Liver (tissue), 9 donors: ENCODE measurements around the gene RIPOR1. TPM values are rescaled to one million over a fixed set of nuclear protein-coding genes. Genes with fewer than 3 reads are reported as not detected.

ENCODE experiments used
- DNase-seq: peaks from one replicate; pipeline ENCODE4 v3.0.0-alpha.2; 2017; ENCODE audit warnings: low spot score
- H3K27ac ChIP-seq, 2 donors: one replicate each; pipeline ENCODE4 v1.7.0; 2013; ENCODE audit warnings: inconsistent platforms in 2 of 2, low read length in 2 of 2, control low read depth in 1 of 2, low read depth in 1 of 2, mild to moderate bottlenecking in 1 of 2
- H3K27me3 ChIP-seq, 4 donors: one replicate each; pipeline versions ENCODE4 v1.6.1 to v1.7.0; 2013; ENCODE audit warnings: low read length in 3 of 4, inconsistent platforms in 1 of 4, mild to moderate bottlenecking in 1 of 4, moderate library complexity in 1 of 4; ENCODE audit not compliant: control insufficient read depth in 4 of 4, insufficient read depth in 4 of 4
- H3K36me3 ChIP-seq, 4 donors: one replicate each; pipeline versions ENCODE4 v1.6.1 to v1.7.0; 2013; ENCODE audit warnings: low read length in 3 of 4, mild to moderate bottlenecking in 3 of 4, low read depth in 1 of 4, moderate library complexity in 1 of 4; ENCODE audit not compliant: control insufficient read depth in 4 of 4, insufficient read depth in 3 of 4
- H3K4me1 ChIP-seq, 4 donors: one replicate each; pipeline versions ENCODE4 v1.6.1 to v1.7.0; 2013; ENCODE audit warnings: low read length in 3 of 4, mild to moderate bottlenecking in 3 of 4, moderate library complexity in 1 of 4; ENCODE audit not compliant: control insufficient read depth in 4 of 4, insufficient read depth in 4 of 4
- H3K4me3 ChIP-seq, 3 donors: one replicate each; pipeline versions ENCODE4 v1.6.1 to v1.7.0; 2013; ENCODE audit warnings: low read length in 3 of 3, control low read depth in 1 of 3, low read depth in 1 of 3, mild to moderate bottlenecking in 1 of 3
- H3K9ac ChIP-seq, 2 donors: one replicate each; pipeline ENCODE4 v1.7.0; 2013; ENCODE audit warnings: low read length in 2 of 2, mild to moderate bottlenecking in 2 of 2, moderate library complexity in 2 of 2, control low read depth in 1 of 2, low read depth in 1 of 2
- H3K9me3 ChIP-seq, 4 donors: one replicate each; pipeline versions ENCODE4 v1.6.1 to v1.7.0; 2013; ENCODE audit warnings: low read length in 3 of 4; ENCODE audit not compliant: control insufficient read depth in 4 of 4
- ATF3 ChIP-seq: IDR thresholded peaks from 2 replicates; pipeline ENCODE4 v1.6.1; 2016; ENCODE audit warnings: antibody characterized with exemption
- EGR1 ChIP-seq, 2 donors: IDR thresholded peaks; 2 replicates each; pipeline ENCODE4 v1.6.1; 2016 to 2018; ENCODE audit warnings: antibody characterized with exemption in 2 of 2, low read depth in 2 of 2
- FOXA2 ChIP-seq: IDR thresholded peaks from 2 replicates; pipeline ENCODE4 v1.6.1; 2016; ENCODE audit warnings: antibody characterized with exemption
- GABPA ChIP-seq, 2 donors: IDR thresholded peaks in 1 of 2; conservative IDR thresholded peaks in 1 of 2; 2 replicates each; pipeline ENCODE4 v1.6.1; 2016; ENCODE audit warnings: antibody characterized with exemption in 2 of 2, mild to moderate bottlenecking in 1 of 2, moderate library complexity in 1 of 2
- HNF4A ChIP-seq, 2 donors: conservative IDR thresholded peaks; 2 replicates each; pipeline ENCODE4 v1.6.1; 2016; ENCODE audit warnings: antibody characterized with exemption in 2 of 2, mild to moderate bottlenecking in 2 of 2
- HNF4G ChIP-seq: IDR thresholded peaks from 2 replicates; pipeline ENCODE4 v1.6.1; 2016; ENCODE audit warnings: antibody characterized with exemption
- JUND ChIP-seq, 2 donors: IDR thresholded peaks; 2 replicates each; pipeline ENCODE4 v1.6.1; 2016; ENCODE audit warnings: antibody characterized with exemption in 2 of 2
- MAX ChIP-seq: IDR thresholded peaks from 2 replicates; pipeline ENCODE4 v1.6.1; 2016; ENCODE audit warnings: antibody characterized with exemption
- NR2F2 ChIP-seq: IDR thresholded peaks from 2 replicates; pipeline ENCODE4 v1.6.1; 2016; ENCODE audit warnings: antibody characterized with exemption
- RAD21 ChIP-seq, 2 donors: IDR thresholded peaks; 2 replicates each; pipeline ENCODE4 v1.6.1; 2016; ENCODE audit warnings: antibody characterized with exemption in 2 of 2, mild to moderate bottlenecking in 2 of 2
- RXRA ChIP-seq, 2 donors: IDR thresholded peaks; 2 replicates each; pipeline ENCODE4 v1.6.1; 2017 to 2018; ENCODE audit warnings: antibody characterized with exemption in 2 of 2, mild to moderate bottlenecking in 1 of 2
- SP1 ChIP-seq: IDR thresholded peaks from 2 replicates; pipeline ENCODE4 v1.6.1; 2018; ENCODE audit warnings: antibody characterized with exemption, mild to moderate bottlenecking
- TAF1 ChIP-seq: conservative IDR thresholded peaks from 2 replicates; pipeline ENCODE4 v1.6.1; 2016; ENCODE audit warnings: antibody characterized with exemption, mild to moderate bottlenecking
- YY1 ChIP-seq: IDR thresholded peaks from 2 replicates; pipeline ENCODE4 v1.6.1; 2016; ENCODE audit warnings: antibody characterized with exemption, mild to moderate bottlenecking
- WGBS: extraction: QIAGEN DNeasy Blood & Tissue Kit; methylation state at CpG from one replicate; pipeline ENCODE4 v1.1.7; 2013; 5-methylcytosine and 5-hydroxymethylcytosine counted together
- polyA plus RNA-seq, 2 donors: library from polyadenylated mRNA; stranded (reverse) in 1 of 2; unstranded in 1 of 2; fragments of 200-250 nt in 1 of 2; fragments of >200 nt in 1 of 2; fragmentation: Nextera tagmentation in 1 of 2; extraction: Ambion mirVana in 1 of 2; gene quantifications; one replicate each; pipeline versions ENCODE4 v1.2.1 to v1.2.3, GENCODE V29; 2013 to 2015
- total RNA-seq, 2 donors: library from RNA; depleted of rRNA; stranded (reverse); fragments of >200 nt; gene quantifications; one replicate each; pipeline ENCODE4 v1.2.3, GENCODE V29; 2014
- TF ChIP-seq, protein P1 (sequence below): IDR thresholded peaks from 2 replicates; pipeline ENCODE4 v1.6.1; 2016; ENCODE audit warnings: antibody characterized with exemption, mild to moderate bottlenecking
- TF ChIP-seq, protein P2 (sequence below): fragments of 150-350 bp; IDR thresholded peaks from 2 replicates; pipeline ENCODE4 v1.5.1; 2017; ENCODE audit warnings: improper control_type of control experiment, low read depth, low read length; ENCODE audit not compliant: missing input control
- TF ChIP-seq, protein P3 (sequence below): IDR thresholded peaks from 2 replicates; pipeline ENCODE4 v1.6.1; 2016; ENCODE audit warnings: antibody characterized with exemption
- donor health status: healthy.
- donor health status: healthy.
- donor health status: healthy.
- donor health status: healthy.
- donor health status: healthy.

RIPOR1 gene
- total and polyA plus RNA-seq, 4 donors: 7.6 to 25.2 (median 15.3) TPM

DNA sequence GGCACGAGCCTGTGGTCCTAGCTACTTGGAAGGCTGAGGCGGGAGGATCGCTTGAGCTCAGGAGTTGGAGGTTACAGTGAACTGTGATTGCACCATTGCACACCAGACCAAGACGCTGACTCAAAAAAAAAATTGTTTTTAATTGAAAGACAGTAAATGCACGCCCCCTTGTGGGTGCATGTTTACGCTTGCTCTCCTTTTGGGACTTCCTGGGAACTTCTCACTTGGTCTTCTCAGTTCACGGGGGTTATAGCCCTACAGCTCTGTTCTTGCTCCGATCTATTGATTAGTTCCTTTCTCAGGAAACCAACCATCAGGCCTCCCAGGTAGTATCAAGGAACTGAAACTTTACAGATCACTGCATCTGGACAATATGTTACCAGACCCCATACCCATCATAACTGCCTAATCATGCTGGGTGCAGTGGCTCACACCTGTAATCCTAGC, 14.2 kb upstream of the RIPOR1 start:
- H3K9me3 ChIP-seq: no peaks in the 10 kb centered on the region
- peak; percentile 72 for DNase-seq
- whole genome bisulfite sequencing: 9% methylated on average over 8 of the region's 8 CpGs
- no peak overlapping the region for H3K4me3 ChIP-seq
- no peaks in the 10 kb centered on the region for H3K36me3 ChIP-seq
- H3K27ac ChIP-seq: no peak overlapping the region
- H3K9ac ChIP-seq: no peak overlapping the region
- H3K4me1 ChIP-seq: no peaks in the 10 kb centered on the region
- TF ChIP-seq RXRA (IDR thresholded peaks at IDR 0.05) (peak in 1 of 2 donors; percentile 28), YY1 (no peak), MAX (no peak), RAD21 (IDR thresholded peaks at IDR 0.05) (peak; percentile 81 to 82), JUND (IDR thresholded peaks at IDR 0.05) (no peak), NR2F2 (no peak), TAF1 (no peak), HNF4A (conservative IDR thresholded peaks at IDR 0.05) (no peak), GABPA (IDR thresholded peaks at IDR 0.05 in 1 of 2, conservative IDR thresholded peaks at IDR 0.05 in 1 of 2) (no peak), EGR1 (IDR thresholded peaks at IDR 0.05; ENCODE audit: low read depth in 2 of 2) (no peak), SP1 (no peak), FOXA2 (no peak)
- TF ChIP-seq, protein P1, sequence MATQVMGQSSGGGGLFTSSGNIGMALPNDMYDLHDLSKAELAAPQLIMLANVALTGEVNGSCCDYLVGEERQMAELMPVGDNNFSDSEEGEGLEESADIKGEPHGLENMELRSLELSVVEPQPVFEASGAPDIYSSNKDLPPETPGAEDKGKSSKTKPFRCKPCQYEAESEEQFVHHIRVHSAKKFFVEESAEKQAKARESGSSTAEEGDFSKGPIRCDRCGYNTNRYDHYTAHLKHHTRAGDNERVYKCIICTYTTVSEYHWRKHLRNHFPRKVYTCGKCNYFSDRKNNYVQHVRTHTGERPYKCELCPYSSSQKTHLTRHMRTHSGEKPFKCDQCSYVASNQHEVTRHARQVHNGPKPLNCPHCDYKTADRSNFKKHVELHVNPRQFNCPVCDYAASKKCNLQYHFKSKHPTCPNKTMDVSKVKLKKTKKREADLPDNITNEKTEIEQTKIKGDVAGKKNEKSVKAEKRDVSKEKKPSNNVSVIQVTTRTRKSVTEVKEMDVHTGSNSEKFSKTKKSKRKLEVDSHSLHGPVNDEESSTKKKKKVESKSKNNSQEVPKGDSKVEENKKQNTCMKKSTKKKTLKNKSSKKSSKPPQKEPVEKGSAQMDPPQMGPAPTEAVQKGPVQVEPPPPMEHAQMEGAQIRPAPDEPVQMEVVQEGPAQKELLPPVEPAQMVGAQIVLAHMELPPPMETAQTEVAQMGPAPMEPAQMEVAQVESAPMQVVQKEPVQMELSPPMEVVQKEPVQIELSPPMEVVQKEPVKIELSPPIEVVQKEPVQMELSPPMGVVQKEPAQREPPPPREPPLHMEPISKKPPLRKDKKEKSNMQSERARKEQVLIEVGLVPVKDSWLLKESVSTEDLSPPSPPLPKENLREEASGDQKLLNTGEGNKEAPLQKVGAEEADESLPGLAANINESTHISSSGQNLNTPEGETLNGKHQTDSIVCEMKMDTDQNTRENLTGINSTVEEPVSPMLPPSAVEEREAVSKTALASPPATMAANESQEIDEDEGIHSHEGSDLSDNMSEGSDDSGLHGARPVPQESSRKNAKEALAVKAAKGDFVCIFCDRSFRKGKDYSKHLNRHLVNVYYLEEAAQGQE: no peak
- TF ChIP-seq, protein P2, sequence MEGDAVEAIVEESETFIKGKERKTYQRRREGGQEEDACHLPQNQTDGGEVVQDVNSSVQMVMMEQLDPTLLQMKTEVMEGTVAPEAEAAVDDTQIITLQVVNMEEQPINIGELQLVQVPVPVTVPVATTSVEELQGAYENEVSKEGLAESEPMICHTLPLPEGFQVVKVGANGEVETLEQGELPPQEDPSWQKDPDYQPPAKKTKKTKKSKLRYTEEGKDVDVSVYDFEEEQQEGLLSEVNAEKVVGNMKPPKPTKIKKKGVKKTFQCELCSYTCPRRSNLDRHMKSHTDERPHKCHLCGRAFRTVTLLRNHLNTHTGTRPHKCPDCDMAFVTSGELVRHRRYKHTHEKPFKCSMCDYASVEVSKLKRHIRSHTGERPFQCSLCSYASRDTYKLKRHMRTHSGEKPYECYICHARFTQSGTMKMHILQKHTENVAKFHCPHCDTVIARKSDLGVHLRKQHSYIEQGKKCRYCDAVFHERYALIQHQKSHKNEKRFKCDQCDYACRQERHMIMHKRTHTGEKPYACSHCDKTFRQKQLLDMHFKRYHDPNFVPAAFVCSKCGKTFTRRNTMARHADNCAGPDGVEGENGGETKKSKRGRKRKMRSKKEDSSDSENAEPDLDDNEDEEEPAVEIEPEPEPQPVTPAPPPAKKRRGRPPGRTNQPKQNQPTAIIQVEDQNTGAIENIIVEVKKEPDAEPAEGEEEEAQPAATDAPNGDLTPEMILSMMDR: peak; percentile 72
- no peaks in the 10 kb centered on the region for H3K27me3 ChIP-seq

GRCh38 chr16:67516296-67517154, 12.1 kb upstream of the RIPOR1 start:
- Histone ChIP-seq H3K9me3 (no peaks in the 10 kb centered on the region), H3K9ac (no peak overlapping the region), H3K4me3 (no peak overlapping the region), H3K27me3 (no peaks in the 10 kb centered on the region), H3K4me1 (peaks cover 0 to 8% (median 5%) of the 10 kb centered on the region in 4 donors), H3K36me3 (no peaks in the 10 kb centered on the region), H3K27ac (no peak overlapping the region)
- DNase-seq: no peak
- 93% methylated on average over 12 of the region's 12 CpGs for WGBS
- TF ChIP-seq MAX: no peak
- no peak for TF ChIP-seq HNF4A (conservative IDR thresholded peaks at IDR 0.05)
- TF ChIP-seq, protein P3, sequence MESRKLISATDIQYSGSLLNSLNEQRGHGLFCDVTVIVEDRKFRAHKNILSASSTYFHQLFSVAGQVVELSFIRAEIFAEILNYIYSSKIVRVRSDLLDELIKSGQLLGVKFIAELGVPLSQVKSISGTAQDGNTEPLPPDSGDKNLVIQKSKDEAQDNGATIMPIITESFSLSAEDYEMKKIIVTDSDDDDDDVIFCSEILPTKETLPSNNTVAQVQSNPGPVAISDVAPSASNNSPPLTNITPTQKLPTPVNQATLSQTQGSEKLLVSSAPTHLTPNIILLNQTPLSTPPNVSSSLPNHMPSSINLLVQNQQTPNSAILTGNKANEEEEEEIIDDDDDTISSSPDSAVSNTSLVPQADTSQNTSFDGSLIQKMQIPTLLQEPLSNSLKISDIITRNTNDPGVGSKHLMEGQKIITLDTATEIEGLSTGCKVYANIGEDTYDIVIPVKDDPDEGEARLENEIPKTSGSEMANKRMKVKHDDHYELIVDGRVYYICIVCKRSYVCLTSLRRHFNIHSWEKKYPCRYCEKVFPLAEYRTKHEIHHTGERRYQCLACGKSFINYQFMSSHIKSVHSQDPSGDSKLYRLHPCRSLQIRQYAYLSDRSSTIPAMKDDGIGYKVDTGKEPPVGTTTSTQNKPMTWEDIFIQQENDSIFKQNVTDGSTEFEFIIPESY: no peak
- TF ChIP-seq EGR1 (IDR thresholded peaks at IDR 0.05; ENCODE audit: low read depth in 2 of 2): no peak
- no peak for TF ChIP-seq RXRA (IDR thresholded peaks at IDR 0.05)
- TF ChIP-seq RAD21 (IDR thresholded peaks at IDR 0.05): no peak
- TF ChIP-seq, protein P2: no peak
- TF ChIP-seq YY1: no peak
- TF ChIP-seq TAF1: no peak
- TF ChIP-seq GABPA (IDR thresholded peaks at IDR 0.05 in 1 of 2, conservative IDR thresholded peaks at IDR 0.05 in 1 of 2): no peak
- TF ChIP-seq ATF3: no peak
- no peak for TF ChIP-seq HNF4G
